HepG2 (cell line): ENCODE measurements around the gene MIGA2. TPM values are rescaled to one million over a fixed set of nuclear protein-coding genes. Genes with fewer than 3 reads are reported as not detected.
A peak's percentile ranks its signal among the peaks of the same experiment; 100 is the strongest.

Experiments
- NFRKB ChIP-seq: fragments of 450-650 bp; IDR thresholded peaks from 2 replicates; pipeline ENCODE4 v1.6.1; 2017
- SIN3A ChIP-seq: IDR thresholded peaks from 2 replicates; pipeline ENCODE4 v1.6.1; 2011; ENCODE audit warnings: low read depth, mild to moderate bottlenecking, control low read depth, low read length, borderline replicate concordance
- SOX6 ChIP-seq, 2 experiments: fragments of 450-650 bp in 1 of 2; sonication (generic) in 1 of 2; formaldehyde crosslinking in 1 of 2; IDR thresholded peaks; 2 replicates each; pipeline versions ENCODE4 v1.4.0 to v1.6.1; 2017 to 2020; ENCODE audit warnings: antibody characterized with exemption in 1 of 2, mild to moderate bottlenecking in 1 of 2, missing genetic modification reagents in 1 of 2
- SRSF9 ChIP-seq: fragments of 200-400 bp; formaldehyde crosslinking; IDR thresholded peaks from 2 replicates; pipeline ENCODE4 v1.6.1; 2018; ENCODE audit warnings: borderline replicate concordance, mild to moderate bottlenecking, low read depth, low read length; ENCODE audit not compliant: insufficient read depth, poor library complexity, severe bottlenecking
- SRY ChIP-seq: sonication (generic); formaldehyde crosslinking; IDR thresholded peaks from 2 replicates; pipeline ENCODE4 v1.8.0; 2022; ENCODE audit warnings: mild to moderate bottlenecking, missing genetic modification reagents
- TOPORS ChIP-seq: sonication (generic); formaldehyde crosslinking; IDR thresholded peaks from 2 replicates; pipeline ENCODE4 v1.8.0; 2023; ENCODE audit warnings: mild to moderate bottlenecking, missing genetic modification reagents
- ZBTB3 ChIP-seq: sonication (generic); formaldehyde crosslinking; IDR thresholded peaks from 2 replicates; pipeline ENCODE4 v1.4.0; 2020; ENCODE audit warnings: low read depth, mild to moderate bottlenecking, moderate library complexity, missing genetic modification reagents, borderline replicate concordance
- ZFP90 ChIP-seq: sonication (generic); formaldehyde crosslinking; IDR thresholded peaks from 2 replicates; pipeline ENCODE4 v1.8.0; 2022; ENCODE audit warnings: missing genetic modification reagents, mild to moderate bottlenecking, inconsistent platforms, borderline replicate concordance
- polyA plus RNA-seq, 8 experiments: library from polyadenylated mRNA; depleted of rRNA in 3 of 8; stranded (reverse) in 7 of 8; unstranded in 1 of 8; fragments of >200 nt; fragmentation: Illumina TruSeq in 4 of 8; extraction: Trizol in 4 of 8; gene quantifications; 2 replicates each; pipeline versions ENCODE4 v1.2.1 to v1.2.3, GENCODE V29; 2011 to 2016; ENCODE audit warnings: low read depth in 4 of 8, missing spikeins in 1 of 8, mixed read lengths in 1 of 8; ENCODE audit not compliant: insufficient read depth in 1 of 8
- total RNA-seq, 5 experiments: library from RNA; depleted of rRNA; stranded (reverse); fragments of >200 nt; fragmentation: Illumina TruSeq; extraction: Trizol; gene quantifications; 2 replicates each; pipeline ENCODE4 v1.2.3, GENCODE V29; 2016; ENCODE audit warnings: low read depth in 1 of 5
- TF ChIP-seq, protein P1 (sequence below): sonication (generic); formaldehyde crosslinking; IDR thresholded peaks from 2 replicates; pipeline ENCODE4 v1.5.1; 2020; ENCODE audit warnings: mild to moderate bottlenecking, missing genetic modification reagents, moderate library complexity
- TF ChIP-seq, protein P2 (sequence below): sonication (generic); formaldehyde crosslinking; IDR thresholded peaks from 2 replicates; pipeline ENCODE4 v1.4.0; 2020; ENCODE audit warnings: missing genetic modification reagents, borderline replicate concordance
- TF ChIP-seq, protein P3 (sequence below): sonication (generic); formaldehyde crosslinking; IDR thresholded peaks from 2 replicates; pipeline ENCODE4 v1.4.0; 2020; ENCODE audit warnings: missing genetic modification reagents

The MIGA2 gene
- total and polyA plus RNA-seq, 2 of the 13 experiments (the other 11 are each of a cell fraction or from before 2014, with no cell fraction given), result 10.8 to 17.1 TPM

DNA sequence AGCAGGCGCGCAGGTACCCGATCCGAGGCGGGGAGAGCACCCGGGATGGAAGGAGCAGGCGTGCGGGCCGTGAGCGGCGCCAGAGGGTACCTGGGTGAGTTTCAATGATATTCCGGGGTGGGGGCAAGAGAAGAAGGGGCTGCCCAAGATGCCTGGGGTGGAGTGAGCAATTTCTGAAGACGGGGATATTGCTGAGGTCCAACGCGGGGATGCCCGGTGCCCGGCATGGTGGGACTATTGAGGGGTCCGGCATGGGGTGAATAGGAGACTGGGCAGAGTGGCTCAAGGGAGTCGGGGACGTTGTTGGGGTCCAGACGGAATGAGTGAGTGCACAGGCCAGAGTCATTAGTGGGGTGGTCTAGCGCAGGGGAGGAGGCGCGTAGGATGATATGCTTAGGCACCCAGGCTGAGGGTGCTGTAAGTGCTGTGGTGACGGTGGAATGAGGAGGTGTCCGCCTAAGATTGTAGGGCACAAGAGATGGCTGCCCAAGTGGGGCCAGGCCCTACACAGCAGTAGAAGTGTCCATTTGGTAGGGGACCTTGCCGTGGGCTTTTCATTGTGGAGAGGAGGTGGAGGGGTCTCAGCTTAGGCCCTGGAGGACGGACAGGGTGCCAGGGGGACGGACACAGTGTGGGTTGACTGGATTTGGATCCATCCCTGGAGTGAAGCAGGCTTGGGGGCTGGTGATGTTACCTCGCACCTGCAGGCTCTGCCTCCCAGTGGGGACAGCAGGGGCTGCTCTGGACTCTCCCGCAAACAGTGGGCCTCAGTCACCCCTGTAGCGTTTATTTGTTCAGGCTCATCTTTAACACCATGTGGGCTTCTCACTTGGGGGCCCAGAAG lies 719 bp downstream of the MIGA2 start (continued):
- TF ChIP-seq, protein P1, sequence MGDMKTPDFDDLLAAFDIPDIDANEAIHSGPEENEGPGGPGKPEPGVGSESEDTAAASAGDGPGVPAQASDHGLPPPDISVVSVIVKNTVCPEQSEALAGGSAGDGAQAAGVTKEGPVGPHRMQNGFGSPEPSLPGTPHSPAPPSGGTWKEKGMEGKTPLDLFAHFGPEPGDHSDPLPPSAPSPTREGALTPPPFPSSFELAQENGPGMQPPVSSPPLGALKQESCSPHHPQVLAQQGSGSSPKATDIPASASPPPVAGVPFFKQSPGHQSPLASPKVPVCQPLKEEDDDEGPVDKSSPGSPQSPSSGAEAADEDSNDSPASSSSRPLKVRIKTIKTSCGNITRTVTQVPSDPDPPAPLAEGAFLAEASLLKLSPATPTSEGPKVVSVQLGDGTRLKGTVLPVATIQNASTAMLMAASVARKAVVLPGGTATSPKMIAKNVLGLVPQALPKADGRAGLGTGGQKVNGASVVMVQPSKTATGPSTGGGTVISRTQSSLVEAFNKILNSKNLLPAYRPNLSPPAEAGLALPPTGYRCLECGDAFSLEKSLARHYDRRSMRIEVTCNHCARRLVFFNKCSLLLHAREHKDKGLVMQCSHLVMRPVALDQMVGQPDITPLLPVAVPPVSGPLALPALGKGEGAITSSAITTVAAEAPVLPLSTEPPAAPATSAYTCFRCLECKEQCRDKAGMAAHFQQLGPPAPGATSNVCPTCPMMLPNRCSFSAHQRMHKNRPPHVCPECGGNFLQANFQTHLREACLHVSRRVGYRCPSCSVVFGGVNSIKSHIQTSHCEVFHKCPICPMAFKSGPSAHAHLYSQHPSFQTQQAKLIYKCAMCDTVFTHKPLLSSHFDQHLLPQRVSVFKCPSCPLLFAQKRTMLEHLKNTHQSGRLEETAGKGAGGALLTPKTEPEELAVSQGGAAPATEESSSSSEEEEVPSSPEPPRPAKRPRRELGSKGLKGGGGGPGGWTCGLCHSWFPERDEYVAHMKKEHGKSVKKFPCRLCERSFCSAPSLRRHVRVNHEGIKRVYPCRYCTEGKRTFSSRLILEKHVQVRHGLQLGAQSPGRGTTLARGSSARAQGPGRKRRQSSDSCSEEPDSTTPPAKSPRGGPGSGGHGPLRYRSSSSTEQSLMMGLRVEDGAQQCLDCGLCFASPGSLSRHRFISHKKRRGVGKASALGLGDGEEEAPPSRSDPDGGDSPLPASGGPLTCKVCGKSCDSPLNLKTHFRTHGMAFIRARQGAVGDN (CRISPR knock-in tag), result peak; percentile 37; the same call in 1 of the 2 replicates
- no peak for TF ChIP-seq SOX6 (IDR thresholded peaks at IDR 0.05)
- no peak for TF ChIP-seq SOX6 (CRISPR knock-in tag; IDR thresholded peaks at IDR 0.05)
- TF ChIP-seq NFRKB, result no peak
- TF ChIP-seq SRY (CRISPR knock-in tag), result no peak
- no peak for TF ChIP-seq TOPORS (CRISPR knock-in tag)
- TF ChIP-seq ZFP90, result peak; percentile 7; the same call in 1 of the 2 replicates
- TF ChIP-seq ZBTB3 (CRISPR knock-in tag), result no peak
- TF ChIP-seq SIN3A, result 0 out of 2 replicates have a peak, but pooled peaks have one; percentile 20
- no peak for TF ChIP-seq SRSF9
- TF ChIP-seq, protein P2, sequence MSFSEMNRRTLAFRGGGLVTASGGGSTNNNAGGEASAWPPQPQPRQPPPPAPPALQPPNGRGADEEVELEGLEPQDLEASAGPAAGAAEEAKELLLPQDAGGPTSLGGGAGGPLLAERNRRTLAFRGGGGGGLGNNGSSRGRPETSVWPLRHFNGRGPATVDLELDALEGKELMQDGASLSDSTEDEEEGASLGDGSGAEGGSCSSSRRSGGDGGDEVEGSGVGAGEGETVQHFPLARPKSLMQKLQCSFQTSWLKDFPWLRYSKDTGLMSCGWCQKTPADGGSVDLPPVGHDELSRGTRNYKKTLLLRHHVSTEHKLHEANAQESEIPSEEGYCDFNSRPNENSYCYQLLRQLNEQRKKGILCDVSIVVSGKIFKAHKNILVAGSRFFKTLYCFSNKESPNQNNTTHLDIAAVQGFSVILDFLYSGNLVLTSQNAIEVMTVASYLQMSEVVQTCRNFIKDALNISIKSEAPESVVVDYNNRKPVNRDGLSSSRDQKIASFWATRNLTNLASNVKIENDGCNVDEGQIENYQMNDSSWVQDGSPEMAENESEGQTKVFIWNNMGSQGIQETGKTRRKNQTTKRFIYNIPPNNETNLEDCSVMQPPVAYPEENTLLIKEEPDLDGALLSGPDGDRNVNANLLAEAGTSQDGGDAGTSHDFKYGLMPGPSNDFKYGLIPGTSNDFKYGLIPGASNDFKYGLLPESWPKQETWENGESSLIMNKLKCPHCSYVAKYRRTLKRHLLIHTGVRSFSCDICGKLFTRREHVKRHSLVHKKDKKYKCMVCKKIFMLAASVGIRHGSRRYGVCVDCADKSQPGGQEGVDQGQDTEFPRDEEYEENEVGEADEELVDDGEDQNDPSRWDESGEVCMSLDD, result no peak
- TF ChIP-seq, protein P3, sequence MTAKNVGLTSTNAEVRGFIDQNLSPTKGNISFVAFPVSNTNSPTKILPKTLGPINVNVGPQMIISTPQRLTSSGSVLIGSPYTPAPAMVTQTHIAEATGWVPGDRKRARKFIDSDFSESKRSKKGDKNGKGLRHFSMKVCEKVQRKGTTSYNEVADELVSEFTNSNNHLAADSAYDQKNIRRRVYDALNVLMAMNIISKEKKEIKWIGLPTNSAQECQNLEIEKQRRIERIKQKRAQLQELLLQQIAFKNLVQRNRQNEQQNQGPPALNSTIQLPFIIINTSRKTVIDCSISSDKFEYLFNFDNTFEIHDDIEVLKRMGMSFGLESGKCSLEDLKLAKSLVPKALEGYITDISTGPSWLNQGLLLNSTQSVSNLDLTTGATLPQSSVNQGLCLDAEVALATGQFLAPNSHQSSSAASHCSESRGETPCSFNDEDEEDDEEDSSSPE, result no peak
